Measurements from ENCODE around the gene IL37. TPM values are rescaled to one million over a fixed set of nuclear protein-coding genes. Genes with fewer than 3 reads are reported as not detected.
"Not testable (repeated sequence)": the region's sequence is repeated elsewhere in the genome, so short reads cannot be mapped to it uniquely, and the experiment has no call there.

The IL37 gene
- total RNA-seq, 1 donor from 2014 or later = not detected

GRCh38 chr2:112891385-112891831, 19.6 kb upstream of the IL37 start:
- Mint-ChIP-seq H3K27ac (no peak overlapping the region), H3K9me3 (ENCODE audit: low read depth) (no peaks in the 10 kb centered on the region), H3K4me3 (ENCODE audit: low read depth) (no peak overlapping the region), H3K36me3 (ENCODE audit: insufficient read depth) (no peaks in the 10 kb centered on the region), H3K4me1 (ENCODE audit: low read depth) (no peaks in the 10 kb centered on the region), H3K27me3 (no peaks in the 10 kb centered on the region)
- no peak for TF ChIP-seq CTCF (IDR thresholded peaks at IDR 0.05; ENCODE audit: unreplicated experiment)
- DNase-seq (ENCODE audit: low spot score, unreplicated experiment) = no peak

GRCh38 chr2:112893752-112894151, 17.2 kb upstream of the IL37 start:
- Mint-ChIP-seq H3K36me3 (ENCODE audit: insufficient read depth) (no peaks in the 10 kb centered on the region), H3K9me3 (ENCODE audit: low read depth) (peaks cover 4% of the 10 kb centered on the region), H3K4me3 (ENCODE audit: low read depth) (no peak overlapping the region), H3K4me1 (ENCODE audit: low read depth) (peaks cover 2% of the 10 kb centered on the region), H3K27ac (no peak overlapping the region), H3K27me3 (no peaks in the 10 kb centered on the region)
- TF ChIP-seq CTCF (IDR thresholded peaks at IDR 0.05; ENCODE audit: unreplicated experiment) = no peak
- no peak for DNase-seq (ENCODE audit: low spot score, unreplicated experiment)

- Mint-ChIP-seq H3K4me3 (ENCODE audit: low read depth) (no peak overlapping the region), H3K27me3 (no peaks in the 10 kb centered on the region), H3K27ac (no peak overlapping the region), H3K9me3 (ENCODE audit: low read depth) (peaks cover 4% of the 10 kb centered on the region), H3K36me3 (ENCODE audit: insufficient read depth) (no peaks in the 10 kb centered on the region), H3K4me1 (ENCODE audit: low read depth) (peaks cover 19% of the 10 kb centered on the region)
- no peak for DNase-seq (ENCODE audit: low spot score, unreplicated experiment)
- no peak for TF ChIP-seq CTCF (IDR thresholded peaks at IDR 0.05; ENCODE audit: unreplicated experiment)
These were observed 13.9 kb upstream of the IL37 start for GRCh38 chr2:112896909-112897623.

- no peaks in the 10 kb centered on the region for H3K36me3 Mint-ChIP-seq (ENCODE audit: insufficient read depth)
- DNase-seq (ENCODE audit: low spot score, unreplicated experiment) = no peak
- H3K4me1 Mint-ChIP-seq (ENCODE audit: low read depth) = peaks cover 24% of the 10 kb centered on the region
- H3K27me3 Mint-ChIP-seq = no peaks in the 10 kb centered on the region
- H3K9me3 Mint-ChIP-seq (ENCODE audit: low read depth) = peaks cover 4% of the 10 kb centered on the region
- no peak overlapping the region for H3K4me3 Mint-ChIP-seq (ENCODE audit: low read depth)
- TF ChIP-seq CTCF (IDR thresholded peaks at IDR 0.05; ENCODE audit: unreplicated experiment) = no peak
- H3K27ac Mint-ChIP-seq = no peak overlapping the region
These were observed 13.4 kb upstream of the IL37 start for GRCh38 chr2:112897624-112897978.

- Mint-ChIP-seq H3K27ac (peak overlapping the region; percentile 86), H3K4me1 (ENCODE audit: low read depth) (peaks cover 24% of the 10 kb centered on the region)
- H3K9me3 Mint-ChIP-seq (ENCODE audit: low read depth); DNase-seq (ENCODE audit: low spot score, unreplicated experiment); H3K27me3 Mint-ChIP-seq; H3K36me3 Mint-ChIP-seq (ENCODE audit: insufficient read depth); H3K4me3 Mint-ChIP-seq (ENCODE audit: low read depth): not testable (repeated sequence)
These were observed 9.4 kb upstream of the IL37 start for GRCh38 chr2:112901431-112902065.

GRCh38 chr2:112902816-112903215, 8.1 kb upstream of the IL37 start:
- no peak for TF ChIP-seq CTCF (IDR thresholded peaks at IDR 0.05; ENCODE audit: unreplicated experiment)
- H3K27ac Mint-ChIP-seq = no peak overlapping the region
- peaks cover 4% of the 10 kb centered on the region for H3K9me3 Mint-ChIP-seq (ENCODE audit: low read depth)
- H3K36me3 Mint-ChIP-seq (ENCODE audit: insufficient read depth) = no peaks in the 10 kb centered on the region
- H3K4me1 Mint-ChIP-seq (ENCODE audit: low read depth) = peaks cover 22% of the 10 kb centered on the region
- no peaks in the 10 kb centered on the region for H3K27me3 Mint-ChIP-seq
- no peak overlapping the region for H3K4me3 Mint-ChIP-seq (ENCODE audit: low read depth)
- DNase-seq (ENCODE audit: low spot score, unreplicated experiment) = no peak

Data from progenitor cell of endocrine pancreas (in vitro differentiated cells).